ENCODE results near the gene ADM2. TPM values are rescaled to one million over a fixed set of nuclear protein-coding genes. Genes with fewer than 3 reads are reported as not detected.

ADM2 gene
- total RNA-seq, 1 experiment from 2014 or later = 10.9 TPM

DNA sequence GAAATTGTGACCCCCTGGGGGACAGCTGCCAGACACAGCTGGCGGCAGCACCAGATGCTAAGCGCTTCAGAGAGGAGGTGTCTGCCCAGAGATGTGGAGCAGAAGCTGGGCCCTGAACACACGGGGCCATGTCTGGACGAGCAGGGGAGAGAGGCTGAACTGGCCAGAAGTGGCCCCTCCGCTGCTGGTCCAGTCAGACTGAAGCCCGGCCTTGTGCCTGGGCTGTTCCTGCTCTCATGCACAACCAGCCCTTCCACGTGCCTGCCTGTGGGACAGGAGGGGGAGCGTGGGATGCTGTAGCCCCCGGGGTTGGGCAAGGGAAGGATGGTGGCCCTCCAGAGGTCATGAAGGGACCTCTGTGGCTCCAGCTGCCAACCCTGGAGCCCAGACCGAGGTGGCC, 1.8 kb downstream of the ADM2 start:
- Mint-ChIP-seq H3K4me3 (no peak overlapping the region), H3K36me3 (no peaks in the 10 kb centered on the region), H3K4me1 (peaks cover 6% of the 10 kb centered on the region), H3K27ac (no peak overlapping the region), H3K9me3 (no peaks in the 10 kb centered on the region), H3K27me3 (ENCODE audit: low read depth) (peaks cover 28% of the 10 kb centered on the region)
- ChIA-PET CTCF (no interaction called here), POLR2A (no interaction called here)
- ATAC-seq = no peak
- no peak for DNase-seq (ENCODE audit: low spot score)
- TF ChIP-seq ZNF232 (CRISPR knock-in tag; IDR thresholded peaks at IDR 0.05) (no peak), JAZF1 (CRISPR knock-in tag; IDR thresholded peaks at IDR 0.05) (no peak), CREM (CRISPR knock-in tag; IDR thresholded peaks at IDR 0.05) (no peak), SOX15 (CRISPR knock-in tag; IDR thresholded peaks at IDR 0.05) (no peak), NR2C2 (CRISPR knock-in tag; IDR thresholded peaks at IDR 0.05) (no peak)
- TF ChIP-seq, protein P1, sequence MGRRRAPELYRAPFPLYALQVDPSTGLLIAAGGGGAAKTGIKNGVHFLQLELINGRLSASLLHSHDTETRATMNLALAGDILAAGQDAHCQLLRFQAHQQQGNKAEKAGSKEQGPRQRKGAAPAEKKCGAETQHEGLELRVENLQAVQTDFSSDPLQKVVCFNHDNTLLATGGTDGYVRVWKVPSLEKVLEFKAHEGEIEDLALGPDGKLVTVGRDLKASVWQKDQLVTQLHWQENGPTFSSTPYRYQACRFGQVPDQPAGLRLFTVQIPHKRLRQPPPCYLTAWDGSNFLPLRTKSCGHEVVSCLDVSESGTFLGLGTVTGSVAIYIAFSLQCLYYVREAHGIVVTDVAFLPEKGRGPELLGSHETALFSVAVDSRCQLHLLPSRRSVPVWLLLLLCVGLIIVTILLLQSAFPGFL (CRISPR knock-in tag; IDR thresholded peaks at IDR 0.05; ENCODE audit: borderline replicate concordance) = no peak
- TF ChIP-seq, protein P2, sequence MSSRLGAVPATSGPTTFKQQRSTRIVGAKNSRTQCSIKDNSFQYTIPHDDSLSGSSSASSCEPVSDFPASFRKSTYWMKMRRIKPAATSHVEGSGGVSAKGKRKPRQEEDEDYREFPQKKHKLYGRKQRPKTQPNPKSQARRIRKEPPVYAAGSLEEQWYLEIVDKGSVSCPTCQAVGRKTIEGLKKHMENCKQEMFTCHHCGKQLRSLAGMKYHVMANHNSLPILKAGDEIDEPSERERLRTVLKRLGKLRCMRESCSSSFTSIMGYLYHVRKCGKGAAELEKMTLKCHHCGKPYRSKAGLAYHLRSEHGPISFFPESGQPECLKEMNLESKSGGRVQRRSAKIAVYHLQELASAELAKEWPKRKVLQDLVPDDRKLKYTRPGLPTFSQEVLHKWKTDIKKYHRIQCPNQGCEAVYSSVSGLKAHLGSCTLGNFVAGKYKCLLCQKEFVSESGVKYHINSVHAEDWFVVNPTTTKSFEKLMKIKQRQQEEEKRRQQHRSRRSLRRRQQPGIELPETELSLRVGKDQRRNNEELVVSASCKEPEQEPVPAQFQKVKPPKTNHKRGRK (CRISPR knock-in tag; IDR thresholded peaks at IDR 0.05; ENCODE audit: borderline replicate concordance) = no peak
- TF ChIP-seq, protein P3, sequence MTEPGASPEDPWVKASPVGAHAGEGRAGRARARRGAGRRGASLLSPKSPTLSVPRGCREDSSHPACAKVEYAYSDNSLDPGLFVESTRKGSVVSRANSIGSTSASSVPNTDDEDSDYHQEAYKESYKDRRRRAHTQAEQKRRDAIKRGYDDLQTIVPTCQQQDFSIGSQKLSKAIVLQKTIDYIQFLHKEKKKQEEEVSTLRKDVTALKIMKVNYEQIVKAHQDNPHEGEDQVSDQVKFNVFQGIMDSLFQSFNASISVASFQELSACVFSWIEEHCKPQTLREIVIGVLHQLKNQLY (CRISPR knock-in tag; IDR thresholded peaks at IDR 0.05) = no peak
- TF ChIP-seq, protein P4, sequence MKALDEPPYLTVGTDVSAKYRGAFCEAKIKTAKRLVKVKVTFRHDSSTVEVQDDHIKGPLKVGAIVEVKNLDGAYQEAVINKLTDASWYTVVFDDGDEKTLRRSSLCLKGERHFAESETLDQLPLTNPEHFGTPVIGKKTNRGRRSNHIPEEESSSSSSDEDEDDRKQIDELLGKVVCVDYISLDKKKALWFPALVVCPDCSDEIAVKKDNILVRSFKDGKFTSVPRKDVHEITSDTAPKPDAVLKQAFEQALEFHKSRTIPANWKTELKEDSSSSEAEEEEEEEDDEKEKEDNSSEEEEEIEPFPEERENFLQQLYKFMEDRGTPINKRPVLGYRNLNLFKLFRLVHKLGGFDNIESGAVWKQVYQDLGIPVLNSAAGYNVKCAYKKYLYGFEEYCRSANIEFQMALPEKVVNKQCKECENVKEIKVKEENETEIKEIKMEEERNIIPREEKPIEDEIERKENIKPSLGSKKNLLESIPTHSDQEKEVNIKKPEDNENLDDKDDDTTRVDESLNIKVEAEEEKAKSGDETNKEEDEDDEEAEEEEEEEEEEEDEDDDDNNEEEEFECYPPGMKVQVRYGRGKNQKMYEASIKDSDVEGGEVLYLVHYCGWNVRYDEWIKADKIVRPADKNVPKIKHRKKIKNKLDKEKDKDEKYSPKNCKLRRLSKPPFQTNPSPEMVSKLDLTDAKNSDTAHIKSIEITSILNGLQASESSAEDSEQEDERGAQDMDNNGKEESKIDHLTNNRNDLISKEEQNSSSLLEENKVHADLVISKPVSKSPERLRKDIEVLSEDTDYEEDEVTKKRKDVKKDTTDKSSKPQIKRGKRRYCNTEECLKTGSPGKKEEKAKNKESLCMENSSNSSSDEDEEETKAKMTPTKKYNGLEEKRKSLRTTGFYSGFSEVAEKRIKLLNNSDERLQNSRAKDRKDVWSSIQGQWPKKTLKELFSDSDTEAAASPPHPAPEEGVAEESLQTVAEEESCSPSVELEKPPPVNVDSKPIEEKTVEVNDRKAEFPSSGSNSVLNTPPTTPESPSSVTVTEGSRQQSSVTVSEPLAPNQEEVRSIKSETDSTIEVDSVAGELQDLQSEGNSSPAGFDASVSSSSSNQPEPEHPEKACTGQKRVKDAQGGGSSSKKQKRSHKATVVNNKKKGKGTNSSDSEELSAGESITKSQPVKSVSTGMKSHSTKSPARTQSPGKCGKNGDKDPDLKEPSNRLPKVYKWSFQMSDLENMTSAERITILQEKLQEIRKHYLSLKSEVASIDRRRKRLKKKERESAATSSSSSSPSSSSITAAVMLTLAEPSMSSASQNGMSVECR (CRISPR knock-in tag; IDR thresholded peaks at IDR 0.05; ENCODE audit: borderline replicate concordance) = no peak

DNA sequence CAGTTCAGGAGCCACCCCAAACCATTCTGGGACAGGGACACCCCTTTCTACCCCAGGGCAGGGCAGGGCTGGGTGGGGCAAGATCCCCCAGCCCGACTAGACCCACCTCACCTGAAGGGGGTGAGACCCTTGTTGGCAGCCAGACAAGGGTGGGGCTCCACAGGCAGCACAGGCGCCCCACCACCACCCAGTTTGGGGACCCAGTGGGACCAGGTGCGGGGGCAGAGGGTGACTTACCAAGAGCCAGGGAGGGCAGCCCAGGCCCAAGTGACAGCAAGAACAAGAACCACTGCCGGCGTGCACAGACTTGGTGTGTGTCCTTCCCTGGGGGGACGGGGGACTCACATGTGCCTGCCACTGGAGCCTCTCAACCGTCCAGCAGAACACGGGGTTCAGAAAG, 2.2 kb downstream of the ADM2 start:
- Mint-ChIP-seq H3K4me1 (peaks cover 4% of the 10 kb centered on the region), H3K36me3 (no peaks in the 10 kb centered on the region), H3K4me3 (no peak overlapping the region), H3K9me3 (no peaks in the 10 kb centered on the region), H3K27me3 (ENCODE audit: low read depth) (peaks cover 24% of the 10 kb centered on the region), H3K27ac (no peak overlapping the region)
- DNase-seq (ENCODE audit: low spot score) = no peak
- TF ChIP-seq GABPB1 (CRISPR knock-in tag; IDR thresholded peaks at IDR 0.05) (no peak), NFATC4 (CRISPR knock-in tag; IDR thresholded peaks at IDR 0.05) (no peak), KAT7 (CRISPR knock-in tag; IDR thresholded peaks at IDR 0.05; ENCODE audit: borderline replicate concordance) (no peak), NFE2L1 (CRISPR knock-in tag; IDR thresholded peaks at IDR 0.05) (no peak), ZBTB21 (CRISPR knock-in tag; IDR thresholded peaks at IDR 0.05; ENCODE audit: borderline replicate concordance) (no peak), RORB (CRISPR knock-in tag; IDR thresholded peaks at IDR 0.05) (no peak), ZNF423 (CRISPR knock-in tag; IDR thresholded peaks at IDR 0.05) (no peak), NFYB (CRISPR knock-in tag; conservative IDR thresholded peaks at IDR 0.05; ENCODE audit: low read depth) (no peak)
- TF ChIP-seq, protein P5, sequence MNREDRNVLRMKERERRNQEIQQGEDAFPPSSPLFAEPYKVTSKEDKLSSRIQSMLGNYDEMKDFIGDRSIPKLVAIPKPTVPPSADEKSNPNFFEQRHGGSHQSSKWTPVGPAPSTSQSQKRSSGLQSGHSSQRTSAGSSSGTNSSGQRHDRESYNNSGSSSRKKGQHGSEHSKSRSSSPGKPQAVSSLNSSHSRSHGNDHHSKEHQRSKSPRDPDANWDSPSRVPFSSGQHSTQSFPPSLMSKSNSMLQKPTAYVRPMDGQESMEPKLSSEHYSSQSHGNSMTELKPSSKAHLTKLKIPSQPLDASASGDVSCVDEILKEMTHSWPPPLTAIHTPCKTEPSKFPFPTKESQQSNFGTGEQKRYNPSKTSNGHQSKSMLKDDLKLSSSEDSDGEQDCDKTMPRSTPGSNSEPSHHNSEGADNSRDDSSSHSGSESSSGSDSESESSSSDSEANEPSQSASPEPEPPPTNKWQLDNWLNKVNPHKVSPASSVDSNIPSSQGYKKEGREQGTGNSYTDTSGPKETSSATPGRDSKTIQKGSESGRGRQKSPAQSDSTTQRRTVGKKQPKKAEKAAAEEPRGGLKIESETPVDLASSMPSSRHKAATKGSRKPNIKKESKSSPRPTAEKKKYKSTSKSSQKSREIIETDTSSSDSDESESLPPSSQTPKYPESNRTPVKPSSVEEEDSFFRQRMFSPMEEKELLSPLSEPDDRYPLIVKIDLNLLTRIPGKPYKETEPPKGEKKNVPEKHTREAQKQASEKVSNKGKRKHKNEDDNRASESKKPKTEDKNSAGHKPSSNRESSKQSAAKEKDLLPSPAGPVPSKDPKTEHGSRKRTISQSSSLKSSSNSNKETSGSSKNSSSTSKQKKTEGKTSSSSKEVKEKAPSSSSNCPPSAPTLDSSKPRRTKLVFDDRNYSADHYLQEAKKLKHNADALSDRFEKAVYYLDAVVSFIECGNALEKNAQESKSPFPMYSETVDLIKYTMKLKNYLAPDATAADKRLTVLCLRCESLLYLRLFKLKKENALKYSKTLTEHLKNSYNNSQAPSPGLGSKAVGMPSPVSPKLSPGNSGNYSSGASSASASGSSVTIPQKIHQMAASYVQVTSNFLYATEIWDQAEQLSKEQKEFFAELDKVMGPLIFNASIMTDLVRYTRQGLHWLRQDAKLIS (CRISPR knock-in tag; IDR thresholded peaks at IDR 0.05; ENCODE audit: borderline replicate concordance) = no peak
- TF ChIP-seq, protein P6, sequence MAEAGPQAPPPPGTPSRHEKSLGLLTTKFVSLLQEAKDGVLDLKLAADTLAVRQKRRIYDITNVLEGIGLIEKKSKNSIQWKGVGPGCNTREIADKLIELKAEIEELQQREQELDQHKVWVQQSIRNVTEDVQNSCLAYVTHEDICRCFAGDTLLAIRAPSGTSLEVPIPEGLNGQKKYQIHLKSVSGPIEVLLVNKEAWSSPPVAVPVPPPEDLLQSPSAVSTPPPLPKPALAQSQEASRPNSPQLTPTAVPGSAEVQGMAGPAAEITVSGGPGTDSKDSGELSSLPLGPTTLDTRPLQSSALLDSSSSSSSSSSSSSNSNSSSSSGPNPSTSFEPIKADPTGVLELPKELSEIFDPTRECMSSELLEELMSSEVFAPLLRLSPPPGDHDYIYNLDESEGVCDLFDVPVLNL (CRISPR knock-in tag; IDR thresholded peaks at IDR 0.05; ENCODE audit: borderline replicate concordance, low read depth) = no peak
- TF ChIP-seq, protein P7, sequence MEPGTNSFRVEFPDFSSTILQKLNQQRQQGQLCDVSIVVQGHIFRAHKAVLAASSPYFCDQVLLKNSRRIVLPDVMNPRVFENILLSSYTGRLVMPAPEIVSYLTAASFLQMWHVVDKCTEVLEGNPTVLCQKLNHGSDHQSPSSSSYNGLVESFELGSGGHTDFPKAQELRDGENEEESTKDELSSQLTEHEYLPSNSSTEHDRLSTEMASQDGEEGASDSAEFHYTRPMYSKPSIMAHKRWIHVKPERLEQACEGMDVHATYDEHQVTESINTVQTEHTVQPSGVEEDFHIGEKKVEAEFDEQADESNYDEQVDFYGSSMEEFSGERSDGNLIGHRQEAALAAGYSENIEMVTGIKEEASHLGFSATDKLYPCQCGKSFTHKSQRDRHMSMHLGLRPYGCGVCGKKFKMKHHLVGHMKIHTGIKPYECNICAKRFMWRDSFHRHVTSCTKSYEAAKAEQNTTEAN (CRISPR knock-in tag; IDR thresholded peaks at IDR 0.05) = no peak
- TF ChIP-seq, protein P8, sequence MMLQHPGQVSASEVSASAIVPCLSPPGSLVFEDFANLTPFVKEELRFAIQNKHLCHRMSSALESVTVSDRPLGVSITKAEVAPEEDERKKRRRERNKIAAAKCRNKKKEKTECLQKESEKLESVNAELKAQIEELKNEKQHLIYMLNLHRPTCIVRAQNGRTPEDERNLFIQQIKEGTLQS (CRISPR knock-in tag; conservative IDR thresholded peaks at IDR 0.05) = no peak
- ChIA-PET POLR2A (no interaction called here), CTCF (interaction anchor here (0.7 to 1.6 kb wide), 4 partner anchors 11 to 84 kb away, joined by 3 to 6 read pairs (median 6); partner anchors contain the start of gene SCO2)
- no peak for ATAC-seq
